GM19438 (cell line): Measurements from ENCODE around the gene ST3GAL3.

Experiments used
- ATAC-seq: cut with Tn5 transposase; IDR thresholded peaks from one replicate; pipeline ENCODE4 v1.9.1; 2021; ENCODE audit warnings: low read depth; ENCODE audit not compliant: unreplicated experiment

ST3GAL3 gene, protein sequence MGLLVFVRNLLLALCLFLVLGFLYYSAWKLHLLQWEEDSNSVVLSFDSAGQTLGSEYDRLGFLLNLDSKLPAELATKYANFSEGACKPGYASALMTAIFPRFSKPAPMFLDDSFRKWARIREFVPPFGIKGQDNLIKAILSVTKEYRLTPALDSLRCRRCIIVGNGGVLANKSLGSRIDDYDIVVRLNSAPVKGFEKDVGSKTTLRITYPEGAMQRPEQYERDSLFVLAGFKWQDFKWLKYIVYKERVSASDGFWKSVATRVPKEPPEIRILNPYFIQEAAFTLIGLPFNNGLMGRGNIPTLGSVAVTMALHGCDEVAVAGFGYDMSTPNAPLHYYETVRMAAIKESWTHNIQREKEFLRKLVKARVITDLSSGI

DNA sequence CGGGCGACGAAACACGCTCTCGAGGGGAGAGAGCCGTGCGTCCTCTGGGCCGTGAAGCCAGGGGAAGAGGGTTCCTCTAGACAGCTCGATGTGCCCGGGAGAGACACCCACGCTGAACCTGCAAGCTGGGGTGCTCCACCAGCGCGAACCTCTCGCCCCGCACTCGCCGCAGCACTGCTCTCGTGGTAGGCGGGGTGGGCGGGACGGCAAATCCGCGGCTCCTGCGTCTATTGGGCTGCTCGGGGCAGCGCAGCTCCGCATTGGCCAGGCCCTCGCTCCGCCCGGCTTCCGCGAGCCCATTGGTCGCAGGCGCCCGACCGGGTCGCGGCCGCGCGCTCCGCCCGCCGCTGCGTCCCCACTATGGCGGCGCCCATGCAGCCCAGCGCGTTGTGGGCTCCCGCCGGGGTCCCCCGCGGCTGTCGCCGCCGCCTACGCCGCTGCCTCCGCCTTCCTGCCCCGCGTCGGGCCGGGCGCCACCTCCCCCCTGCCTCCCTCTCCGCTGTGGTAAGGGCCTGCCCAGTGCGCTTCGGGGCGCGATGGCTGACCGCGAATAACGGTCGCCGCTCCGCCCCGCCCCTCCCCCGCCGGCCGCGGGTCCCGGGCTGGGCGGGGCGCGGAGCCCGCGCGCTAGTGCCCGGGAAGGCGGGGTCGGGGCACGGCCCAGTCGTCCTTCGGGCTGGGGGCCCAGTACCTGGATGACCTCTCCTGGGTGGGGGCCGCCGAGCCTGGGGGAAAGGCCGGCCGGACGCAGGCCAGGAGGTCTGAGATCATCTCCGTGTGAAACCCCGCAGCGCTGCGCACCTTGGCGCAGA, at the start of gene ST3GAL3:
Gene ST3GAL3, plus strand, starts transcription at position 347 of the 812 bp plus-strand sequence. CDS start 28,727 bp downstream, outside the sequence.
- peak; percentile 91 for ATAC-seq

DNA sequence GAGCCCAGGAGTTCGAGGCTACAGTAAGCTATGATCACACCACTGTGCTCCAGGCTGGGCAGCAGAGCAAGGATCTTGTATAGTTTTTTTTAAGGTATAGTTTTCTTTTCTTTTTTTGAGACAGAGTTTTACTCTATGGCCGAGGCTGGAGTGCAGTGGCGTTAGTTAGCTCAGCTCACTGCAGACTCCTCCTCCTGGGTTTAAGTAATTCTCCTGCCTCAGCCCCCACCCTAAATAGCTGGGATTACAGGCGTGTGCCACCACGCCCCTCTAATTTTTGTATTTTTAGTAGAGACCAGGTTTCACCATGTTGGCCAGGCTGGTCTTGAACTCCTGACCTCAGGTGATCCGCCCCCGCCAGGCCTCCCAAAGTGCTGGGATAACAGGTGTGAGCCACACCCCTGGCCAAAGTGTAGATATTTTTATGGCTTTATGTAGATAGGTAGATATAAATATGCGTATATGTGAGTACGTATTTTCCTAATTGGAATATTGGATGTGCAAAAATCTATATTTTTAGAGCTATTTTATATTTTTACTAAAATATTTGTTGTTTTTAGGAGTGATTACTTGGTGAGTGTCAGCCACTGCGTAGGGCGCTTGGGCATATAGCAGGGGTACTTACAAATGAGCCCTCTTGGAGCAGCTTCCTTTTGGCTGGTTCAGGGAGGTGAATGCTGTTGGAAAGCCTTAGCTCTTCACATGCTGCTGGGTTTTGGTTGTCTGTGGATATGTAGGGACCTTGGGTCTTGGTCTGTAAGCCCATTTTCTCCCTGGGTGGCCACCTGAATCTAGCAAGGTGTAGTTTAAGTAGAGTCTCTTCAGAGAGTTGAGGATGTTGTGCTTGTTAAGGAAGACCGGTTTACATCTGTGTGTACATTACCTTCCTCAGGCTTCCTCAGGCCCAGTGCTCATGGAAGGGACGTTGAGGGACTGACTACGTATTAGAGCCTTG, 47.8 kb upstream of the ST3GAL3 start:
- no peak for ATAC-seq

DNA sequence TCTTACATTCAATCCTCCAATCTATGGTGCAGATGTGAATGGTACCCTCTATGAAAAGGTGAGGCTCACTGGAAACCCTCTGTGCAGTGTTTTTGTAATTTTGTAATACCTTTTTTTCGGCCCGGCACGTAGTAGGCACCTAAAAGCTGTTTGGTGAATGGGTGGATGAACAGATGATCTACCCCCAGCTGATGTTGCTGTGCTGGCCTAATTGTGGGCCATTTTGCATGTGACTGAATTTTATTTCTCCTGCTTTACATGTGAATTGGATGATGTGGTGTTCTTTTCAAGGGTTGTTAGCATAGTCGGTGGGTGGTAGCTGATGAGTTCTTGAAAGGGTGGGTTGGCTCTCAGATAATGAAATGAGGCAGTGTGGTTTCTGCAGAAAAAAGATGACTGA, 47.0 kb upstream of the ST3GAL3 start:
- no peak for ATAC-seq

DNA sequence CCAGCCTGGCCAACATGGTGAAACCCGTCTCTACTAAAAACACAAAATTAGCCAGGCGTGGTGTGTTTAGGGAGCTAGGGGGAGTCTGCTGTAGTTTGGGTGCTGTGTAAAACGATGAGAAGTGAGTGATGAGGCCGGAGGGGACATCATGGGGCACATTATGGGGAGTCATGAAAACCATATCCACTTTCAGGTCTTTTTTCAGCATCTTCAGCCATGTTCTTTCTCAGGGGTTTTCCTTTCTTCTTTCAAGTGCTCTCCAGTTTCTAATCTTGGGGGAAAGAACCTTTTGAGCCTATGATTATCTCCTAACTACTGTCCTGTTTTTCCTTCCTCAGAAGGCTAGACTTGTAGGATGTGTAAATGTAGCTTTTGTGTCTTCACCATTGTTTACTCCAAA, 43.0 kb upstream of the ST3GAL3 start:
- no peak for ATAC-seq

DNA sequence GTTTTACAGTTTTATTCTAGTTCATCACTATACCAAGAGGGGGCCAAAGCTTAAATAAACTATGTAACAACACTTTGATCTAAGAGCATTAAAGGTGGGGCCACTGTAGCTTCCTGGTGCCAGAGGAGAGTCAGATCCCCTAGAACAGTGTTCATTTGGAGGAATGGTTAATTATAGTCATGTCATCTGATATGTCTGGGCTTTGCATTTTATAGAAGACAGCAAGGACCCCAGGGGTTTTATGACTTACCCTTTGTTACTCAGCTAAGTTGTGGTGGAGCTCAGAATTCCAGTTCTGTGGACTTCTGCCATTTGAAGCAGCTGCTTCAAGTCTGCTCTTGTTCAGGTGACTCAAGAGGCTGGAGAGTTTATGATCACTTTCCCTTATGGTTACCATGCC, 40.7 kb upstream of the ST3GAL3 start:
- no peak for ATAC-seq

DNA sequence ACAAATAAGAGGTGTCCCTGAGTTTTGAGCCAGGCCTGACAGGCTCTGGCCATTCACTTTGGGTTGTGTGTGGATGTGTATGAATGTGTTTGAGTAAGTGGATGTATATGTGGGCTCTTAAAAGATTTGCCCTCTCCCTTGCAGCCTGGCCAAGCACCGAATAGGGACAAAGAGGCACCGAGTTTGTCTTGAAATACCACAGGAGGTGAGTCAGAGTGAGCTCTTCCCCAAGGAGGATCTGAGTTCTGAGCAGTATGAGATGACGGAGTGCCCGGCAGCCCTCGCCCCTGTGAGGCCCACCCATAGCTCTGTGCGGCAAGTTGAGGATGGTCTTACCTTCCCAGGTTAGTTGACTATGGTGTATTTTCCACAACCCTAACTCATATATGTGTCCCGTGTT, 38.4 kb upstream of the ST3GAL3 start:
- no peak for ATAC-seq

DNA sequence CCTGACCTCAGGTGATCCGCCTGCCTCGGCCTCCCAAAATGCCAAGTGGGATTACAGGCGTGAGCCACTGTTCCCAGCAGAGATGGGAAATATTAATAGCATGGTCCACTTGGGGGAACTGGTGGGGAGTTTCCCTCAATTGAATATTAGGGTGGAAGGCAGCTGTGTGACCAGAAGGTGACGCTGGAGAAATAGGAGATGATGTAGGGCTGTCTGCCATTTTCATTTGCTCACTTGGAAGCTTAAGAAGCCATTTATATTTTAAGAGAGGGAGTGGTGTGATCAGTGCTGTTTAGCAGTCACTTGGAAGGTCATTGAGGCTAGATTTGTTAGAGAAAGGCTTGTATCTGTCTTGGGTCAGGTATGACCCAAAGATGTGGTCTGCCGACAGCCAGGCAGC, 37.5 kb upstream of the ST3GAL3 start:
- no peak for ATAC-seq

DNA sequence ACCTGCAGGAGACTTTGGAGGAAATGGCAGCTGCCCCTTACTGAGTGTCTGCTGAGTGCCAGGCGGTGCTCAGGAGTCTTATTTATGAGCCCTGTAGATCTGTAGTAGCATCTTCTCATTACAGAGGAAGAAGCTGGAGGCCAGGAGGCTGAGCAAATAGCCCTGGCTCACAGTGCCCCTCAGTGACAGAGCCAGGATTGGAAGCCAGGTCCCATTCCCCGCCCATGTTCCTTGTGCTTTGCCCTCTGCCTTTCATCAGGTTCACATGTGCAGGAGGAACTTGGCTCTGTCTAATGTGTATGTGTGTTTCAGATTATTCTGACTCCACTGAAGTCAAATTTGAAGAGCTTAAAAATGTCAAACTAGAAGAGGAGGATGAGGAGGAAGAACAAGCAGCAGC, 36.1 kb upstream of the ST3GAL3 start:
- ATAC-seq: no peak

DNA sequence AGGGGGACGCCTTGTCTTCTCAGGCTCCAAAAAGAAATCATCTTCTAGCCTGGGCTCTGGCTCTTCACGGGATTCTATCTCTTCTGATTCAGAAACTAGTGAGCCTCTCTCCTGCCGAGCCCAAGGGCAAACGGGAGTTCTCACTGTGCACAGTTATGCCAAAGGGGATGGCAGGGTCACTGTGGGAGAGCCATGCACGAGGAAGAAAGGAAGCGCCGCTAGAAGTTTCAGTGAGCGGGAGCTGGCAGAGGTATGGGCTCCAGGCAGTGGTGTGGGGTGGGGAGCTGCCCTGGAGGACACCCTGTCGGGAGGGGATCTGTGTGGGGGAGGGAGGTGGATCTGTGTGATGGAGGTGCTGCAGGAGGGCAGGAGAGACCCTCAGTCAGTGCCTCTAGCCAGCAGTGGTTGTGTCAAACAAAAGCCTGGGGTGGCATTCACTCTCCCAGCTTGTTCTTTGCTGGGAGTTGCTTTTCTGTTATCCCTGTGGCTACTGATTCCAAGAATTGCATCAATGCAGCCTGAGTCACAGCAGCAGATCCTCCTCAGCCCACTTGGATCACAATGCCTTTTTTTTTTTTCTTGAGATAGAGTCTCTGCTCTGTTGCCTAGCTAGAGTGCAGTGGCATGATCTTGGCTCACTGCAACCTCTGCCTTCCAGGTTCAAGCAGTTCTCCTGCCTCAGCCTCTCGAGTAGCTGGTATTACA, 35.6 kb upstream of the ST3GAL3 start:
- no peak for ATAC-seq

DNA sequence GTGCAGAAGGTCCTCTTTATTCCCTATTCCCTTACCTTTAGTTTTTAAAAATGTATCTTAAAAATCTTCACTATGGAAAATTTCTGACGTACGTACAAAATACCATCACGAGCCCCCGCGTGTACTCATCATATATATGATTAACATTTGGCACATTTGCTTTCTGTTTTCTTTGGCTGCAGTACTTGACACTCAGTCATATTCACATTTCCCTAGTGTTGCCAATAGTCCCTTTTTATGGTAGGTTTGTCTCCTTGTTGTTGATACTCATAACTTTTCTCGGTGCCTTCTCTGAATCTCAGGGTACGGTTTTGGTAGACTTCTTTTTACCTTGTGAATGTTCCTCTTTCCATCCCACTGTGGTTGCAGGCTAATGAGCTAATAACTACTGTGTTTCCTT, 34.1 kb upstream of the ST3GAL3 start:
- ATAC-seq: no peak

DNA sequence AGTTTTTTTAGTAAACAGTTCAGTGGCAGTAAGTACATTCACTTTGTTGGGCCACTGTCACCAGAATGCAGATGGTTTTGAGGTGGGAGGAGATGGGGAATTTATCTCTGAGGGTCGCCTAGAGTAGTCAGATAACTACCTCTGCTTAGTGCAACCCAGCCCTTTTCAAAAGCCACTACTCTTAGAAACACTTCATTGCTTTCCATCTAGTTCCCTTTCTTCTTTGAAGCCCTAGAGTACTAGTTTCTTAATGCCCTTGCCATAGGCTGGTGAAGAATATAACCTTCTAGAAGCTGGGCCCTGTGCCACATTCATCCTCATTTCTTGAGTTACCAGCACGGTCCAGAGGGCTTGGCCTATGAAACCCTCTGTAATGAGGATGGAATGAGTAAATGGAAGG, 28.4 kb upstream of the ST3GAL3 start:
- no peak for ATAC-seq

DNA sequence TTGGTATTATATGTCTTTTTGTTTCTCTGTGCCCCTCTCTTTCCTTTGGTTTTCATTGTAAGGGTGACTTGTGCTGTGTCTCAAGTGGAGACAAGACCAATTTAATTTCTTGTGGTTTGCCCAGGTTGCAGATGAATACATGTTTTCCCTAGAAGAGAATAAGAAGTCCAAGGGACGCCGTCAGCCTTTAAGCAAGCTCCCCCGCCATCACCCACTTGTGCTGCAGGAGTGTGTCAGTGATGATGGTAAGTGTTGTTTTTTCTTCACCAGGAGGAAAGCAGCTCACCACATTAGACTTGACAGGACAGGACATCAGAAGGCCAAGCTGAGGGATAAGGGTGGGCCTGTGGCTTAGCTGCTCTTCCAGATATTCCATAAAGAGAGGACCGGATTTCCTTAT, 23.8 kb upstream of the ST3GAL3 start:
- ATAC-seq: no peak

DNA sequence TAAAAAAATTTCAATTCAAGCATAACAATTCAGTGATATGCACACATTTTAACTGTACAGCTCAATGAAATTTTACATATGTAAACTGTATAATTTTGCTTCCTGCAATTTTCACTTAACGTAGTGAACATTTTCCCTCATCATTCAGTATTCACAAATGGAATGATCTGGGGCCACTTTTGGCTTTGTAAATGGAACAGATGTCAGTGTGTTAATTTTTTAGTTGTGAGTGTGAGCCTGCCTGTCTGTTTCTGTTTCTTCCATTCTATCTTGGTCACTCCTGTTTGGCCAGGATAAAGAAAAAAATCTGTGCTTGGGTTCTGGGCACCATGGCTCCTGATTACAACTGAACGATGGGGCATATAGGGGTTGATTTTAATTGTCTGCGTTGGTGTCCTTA, 20.5 kb upstream of the ST3GAL3 start:
- ATAC-seq: no peak

DNA sequence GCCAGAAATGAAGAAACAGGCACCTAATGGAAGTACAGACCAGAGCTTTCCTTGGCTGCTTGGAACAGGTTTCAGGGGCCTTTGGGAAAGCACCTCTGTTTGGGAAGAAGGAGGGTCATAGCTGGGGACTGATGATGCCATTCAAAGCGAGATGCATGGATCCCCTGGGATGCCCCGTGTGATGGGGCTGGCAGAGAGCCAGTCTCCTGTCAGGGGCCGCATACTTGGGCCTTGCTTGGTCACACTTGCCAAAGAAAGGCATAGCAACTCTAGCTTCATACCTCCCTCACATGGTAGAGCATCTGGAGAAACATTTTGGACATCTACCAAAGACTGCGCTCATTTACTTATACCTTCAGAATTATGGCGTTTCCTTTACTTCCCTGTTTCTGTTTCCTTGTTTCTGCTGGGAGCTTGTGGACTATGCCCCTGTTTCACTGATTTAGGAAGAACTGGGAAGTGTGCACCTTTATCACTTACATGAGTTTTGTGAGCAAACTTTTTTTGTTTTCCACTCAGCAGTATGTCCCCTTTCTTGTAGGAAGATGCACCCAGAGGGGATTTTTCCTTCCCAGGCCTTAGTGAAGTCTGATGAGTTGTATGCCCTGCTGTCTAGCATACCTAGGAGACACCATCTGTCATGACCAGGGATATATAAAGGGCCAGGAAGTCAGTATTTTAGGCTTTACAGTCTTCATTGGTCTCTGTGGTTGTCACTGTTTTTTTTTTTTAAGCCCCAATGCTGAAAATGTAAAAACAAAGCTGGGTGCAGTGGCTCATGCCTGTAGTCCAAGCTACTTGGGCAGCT, 19.8 kb upstream of the ST3GAL3 start:
- ATAC-seq: no peak

DNA sequence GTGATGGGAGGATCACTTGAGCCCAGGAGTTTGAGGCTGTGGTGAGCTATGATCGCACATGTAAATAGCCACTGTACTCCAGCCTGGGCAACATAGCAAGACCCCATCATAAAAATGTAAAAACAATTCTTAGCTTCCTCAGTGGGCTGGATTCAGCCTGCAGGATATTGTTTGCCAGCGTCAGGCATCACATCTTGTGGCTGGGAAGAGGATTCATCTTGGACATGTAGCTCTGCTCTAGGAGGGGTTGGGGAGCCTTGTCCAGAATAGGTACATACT, 19.3 kb upstream of the ST3GAL3 start:
- no peak for ATAC-seq

DNA sequence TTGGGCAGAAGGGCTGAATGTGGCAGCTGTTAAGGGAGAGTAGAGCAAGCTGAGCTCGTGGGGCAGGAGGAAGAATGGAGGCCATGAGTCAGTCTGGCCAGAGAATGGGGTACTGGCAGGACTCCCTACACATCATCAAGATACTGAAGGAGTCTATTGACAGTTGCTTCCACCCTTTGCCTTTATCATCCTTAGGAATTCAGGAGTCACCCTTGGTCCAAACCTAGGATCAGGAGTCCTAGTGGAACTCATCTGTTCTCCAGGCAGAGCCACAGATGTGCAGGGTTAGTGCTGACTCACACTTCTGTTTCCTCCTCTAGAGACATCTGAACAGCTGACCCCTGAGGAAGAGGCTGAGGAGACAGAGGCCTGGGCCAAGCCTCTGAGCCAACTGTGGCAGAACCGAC, 18.7 kb upstream of the ST3GAL3 start:
- ATAC-seq: no peak

DNA sequence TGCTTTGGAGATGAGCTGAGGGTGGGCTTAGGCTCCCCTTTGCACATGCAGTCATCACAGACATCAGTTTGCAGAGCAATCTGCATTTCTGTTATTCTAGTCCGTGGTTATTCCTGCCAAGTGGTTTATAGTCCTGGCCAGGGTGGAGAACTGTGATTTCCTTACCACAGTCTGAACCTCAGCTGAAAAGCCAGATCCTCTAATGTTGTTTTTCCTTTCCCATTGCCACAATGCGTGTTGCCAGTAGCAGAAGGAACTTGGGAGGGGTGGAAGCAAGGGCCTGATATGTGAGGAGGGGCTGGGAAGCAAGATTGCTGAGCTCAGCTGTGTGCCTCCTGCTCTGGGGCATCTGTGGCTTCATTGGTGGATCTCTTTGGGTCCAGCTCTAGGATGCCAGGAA, 18.0 kb upstream of the ST3GAL3 start:
- ATAC-seq: no peak

DNA sequence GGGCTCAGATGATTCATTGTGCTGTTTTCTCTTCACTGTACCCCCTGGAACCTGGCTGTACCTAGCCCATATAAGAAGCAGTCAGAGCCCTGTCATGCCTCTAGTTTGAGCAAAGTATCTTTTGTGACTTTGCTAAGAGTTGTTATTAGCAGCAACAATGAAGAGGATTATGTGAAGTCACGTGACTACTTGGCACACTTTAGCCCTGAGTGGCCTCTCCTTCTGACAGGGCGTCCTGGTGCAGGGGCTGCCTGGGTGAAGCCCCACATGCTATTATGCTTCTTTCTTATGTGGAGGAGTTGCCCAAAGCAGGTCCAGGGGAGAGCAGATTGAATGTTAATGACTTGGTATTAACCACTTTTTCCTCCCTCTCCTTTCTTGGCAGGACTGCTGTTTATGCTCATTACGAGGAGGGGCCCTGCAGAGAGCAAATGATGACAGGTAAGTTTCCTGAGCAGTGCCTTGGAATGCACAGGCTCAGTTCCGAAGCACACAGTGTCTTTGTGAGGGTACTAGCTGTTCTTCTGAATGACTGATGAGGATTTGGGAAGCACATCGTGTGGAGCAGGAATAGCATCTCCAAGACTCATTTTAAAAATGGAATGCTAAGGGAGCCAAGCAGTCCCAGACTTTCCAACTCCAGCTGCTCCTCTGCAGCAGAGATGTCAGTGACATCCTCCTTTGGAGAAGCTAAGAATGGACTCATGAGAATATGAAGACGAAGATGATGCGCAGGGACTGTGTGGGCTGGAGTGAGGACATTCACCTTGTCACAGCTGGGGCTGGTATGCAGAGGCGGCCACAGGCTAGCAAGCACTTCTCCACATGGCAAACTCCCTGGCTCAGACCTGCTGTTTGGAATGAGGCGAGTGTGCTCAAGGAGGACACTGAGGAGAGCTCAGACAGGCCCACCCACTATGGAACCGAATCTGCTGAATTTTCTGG, 15.2 kb upstream of the ST3GAL3 start:
- ATAC-seq: no peak

DNA sequence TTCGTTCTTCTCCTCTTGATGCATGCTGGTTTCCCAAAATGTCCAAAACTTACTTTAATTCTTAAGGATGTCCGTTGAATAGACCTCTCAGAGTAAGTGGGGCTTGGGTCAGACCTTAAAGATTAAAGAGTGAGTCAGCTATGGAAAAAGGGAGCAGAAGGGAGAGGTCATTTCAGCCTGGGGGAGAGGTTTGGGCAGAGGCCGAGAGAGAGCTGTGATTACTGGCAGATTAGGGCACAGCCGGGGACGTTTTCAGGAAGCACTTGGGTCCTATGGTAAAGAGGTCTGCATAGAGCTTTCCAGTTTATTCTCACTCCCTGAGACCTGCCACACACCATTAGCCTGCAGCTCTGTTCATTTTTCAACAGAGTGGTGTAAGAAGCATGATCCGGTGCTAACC, 14.0 kb upstream of the ST3GAL3 start:
- ATAC-seq: no peak
